NCI-H146 treated with DMSO at 0.1 percent for 48 hours (cell line): ENCODE measurements around the gene CD1D.

Experiments
- DNase-seq: peaks from one replicate; lab custom pipeline; 2025; ENCODE audit not compliant: unreplicated experiment; lab: John Stamatoyannopoulos, UW

The CD1D gene

GRCh38 chr1:158180741-158181576 is at the start of gene CD1D:
Gene CD1D, plus strand, starts transcription at chr1:158180895. Its CDS starts 207 bp downstream, at chr1:158181102.
- no peak for DNase-seq

- no peak for DNase-seq
Measured at GRCh38 chr1:158131217-158131616, 49.5 kb upstream of the CD1D start.

- no peak for DNase-seq
Measured at GRCh38 chr1:158140764-158141192, 39.9 kb upstream of the CD1D start.

DNA sequence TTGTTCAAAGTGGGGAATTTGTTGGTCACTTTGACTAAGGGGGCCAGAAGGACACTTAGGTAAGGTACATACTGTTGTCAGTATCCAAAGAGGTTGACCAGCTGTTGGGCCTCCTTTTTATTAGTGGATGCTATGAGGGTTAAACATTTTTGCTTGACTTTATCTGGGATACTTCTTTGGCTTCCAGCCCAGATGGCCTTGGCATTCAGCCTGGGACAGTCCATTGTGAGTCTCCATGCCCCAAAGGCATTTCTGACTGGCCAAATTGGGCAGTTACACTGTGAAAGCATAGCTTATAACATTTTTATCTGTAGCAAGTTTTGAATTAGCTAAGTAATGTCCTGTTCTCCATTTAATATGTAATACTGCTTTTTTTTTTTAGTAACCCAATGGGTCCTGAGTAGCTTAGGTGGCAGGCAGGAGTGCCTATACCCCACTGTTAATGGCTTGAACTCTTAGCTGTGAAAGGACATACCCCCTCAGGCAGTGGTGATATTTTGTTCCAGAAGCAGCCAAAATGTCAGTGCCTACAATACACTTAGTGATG is 35.4 kb upstream of the CD1D start:
- no peak for DNase-seq

- no peak for DNase-seq
Measured at GRCh38 chr1:158146165-158146564, 34.5 kb upstream of the CD1D start.

- DNase-seq, result no peak
Measured at GRCh38 chr1:158146739-158147138, 34.0 kb upstream of the CD1D start.

DNA sequence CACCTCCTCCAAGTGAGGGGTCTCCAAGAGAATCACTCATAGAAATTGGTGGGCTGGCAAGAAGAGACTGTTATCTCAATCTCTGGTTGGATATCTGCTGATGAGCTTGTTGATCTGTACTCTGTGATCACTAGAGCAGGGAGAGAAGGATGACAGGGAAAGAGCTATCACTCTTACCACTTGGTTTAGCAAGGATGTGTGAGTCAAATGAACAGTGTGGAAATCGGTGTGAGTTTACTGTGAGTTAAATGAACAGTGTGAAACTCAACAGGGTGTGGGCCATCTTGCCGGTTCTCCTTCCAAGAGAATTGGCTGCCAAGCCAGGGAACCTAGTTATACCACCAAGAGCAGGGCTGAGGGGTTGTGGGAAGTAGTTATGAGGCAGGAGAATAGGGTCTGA is 33.3 kb upstream of the CD1D start:
- no peak for DNase-seq

GRCh38 chr1:158147869-158148268 is 32.8 kb upstream of the CD1D start:
- DNase-seq, result no peak

DNA sequence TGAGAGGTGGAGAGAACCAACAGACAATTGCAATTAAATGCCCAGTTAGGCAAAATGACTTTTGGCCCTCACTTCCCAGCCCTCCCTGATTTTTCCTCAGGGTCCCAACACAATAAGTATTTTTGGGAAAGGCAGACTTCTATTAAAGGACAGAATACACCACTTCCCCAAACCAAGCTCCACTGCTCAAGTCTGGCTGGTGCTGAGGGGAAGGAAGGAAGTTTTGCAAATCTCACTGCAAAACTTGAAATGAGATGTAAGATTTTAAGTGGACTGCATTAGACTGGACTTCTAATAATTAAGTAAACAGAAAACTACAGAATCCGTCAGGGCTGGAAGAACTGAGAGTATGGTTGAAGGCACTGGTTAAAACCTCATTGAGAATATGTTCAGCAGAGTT is 32.2 kb upstream of the CD1D start:
- no peak for DNase-seq

GRCh38 chr1:158149175-158149574 is 31.5 kb upstream of the CD1D start:
- no peak for DNase-seq

GRCh38 chr1:158149577-158150269 is 31.0 kb upstream of the CD1D start:
- DNase-seq, result no peak

DNA sequence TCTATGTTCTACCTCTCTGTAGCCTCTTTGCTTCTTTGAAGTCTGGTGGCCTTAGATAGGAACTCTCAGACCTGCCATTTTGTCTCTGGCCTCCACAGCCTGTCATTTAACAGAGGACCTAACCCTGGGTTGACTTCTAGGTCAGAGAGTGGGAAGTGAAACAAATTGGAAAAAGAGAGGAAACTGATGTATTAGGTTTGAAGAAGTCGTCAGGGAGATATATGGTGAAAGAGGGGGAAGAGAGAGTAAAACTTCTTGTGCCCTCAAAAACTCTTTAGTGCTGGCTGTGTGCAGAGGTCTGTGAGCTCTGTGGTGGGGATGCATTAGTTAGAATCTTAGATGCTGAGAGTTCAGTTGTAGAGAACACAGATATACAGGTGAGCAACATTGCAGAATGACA is 30.2 kb upstream of the CD1D start:
- no peak for DNase-seq

GRCh38 chr1:158153179-158153578 is 27.5 kb upstream of the CD1D start:
- no peak for DNase-seq

GRCh38 chr1:158153746-158154444 is 26.8 kb upstream of the CD1D start:
- no peak for DNase-seq

DNA sequence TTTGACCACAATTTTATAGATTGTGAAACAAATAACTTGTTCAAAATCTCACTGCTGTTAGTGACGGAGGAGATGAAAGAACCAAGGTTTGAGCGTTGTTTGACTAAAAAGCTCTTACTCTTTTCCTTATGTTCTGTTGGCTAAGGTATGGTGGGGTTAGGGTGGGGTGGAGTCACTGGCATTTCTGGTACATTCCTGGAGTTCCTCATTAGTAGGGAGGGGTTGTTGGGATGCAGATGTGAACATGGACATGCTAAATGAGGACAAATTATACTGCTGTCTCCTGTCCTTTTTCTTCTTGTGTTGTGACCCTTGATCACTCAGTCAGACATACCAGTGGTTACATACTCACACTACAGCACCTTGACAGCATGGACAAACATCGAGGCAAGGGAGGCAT is 26.2 kb upstream of the CD1D start:
- DNase-seq, result no peak

DNA sequence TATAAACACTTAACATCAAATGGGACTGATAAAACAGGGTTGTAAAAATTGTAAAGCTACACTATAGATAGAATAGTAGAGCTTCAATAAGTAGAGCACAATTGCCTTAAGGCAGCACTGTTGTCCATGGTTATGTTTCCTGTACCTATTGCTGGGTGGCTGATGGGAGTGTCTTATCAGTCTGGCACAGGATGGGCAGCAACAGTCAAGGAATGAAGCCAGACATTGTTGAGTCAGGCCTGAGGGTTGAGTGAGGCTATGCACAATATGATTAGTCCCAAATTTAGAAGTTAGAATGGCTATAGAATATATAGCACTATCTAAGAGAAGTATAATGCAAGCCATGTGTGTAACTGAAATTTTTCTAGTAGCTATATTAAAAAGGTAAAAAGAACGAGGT is 25.0 kb upstream of the CD1D start:
- no peak for DNase-seq

DNA sequence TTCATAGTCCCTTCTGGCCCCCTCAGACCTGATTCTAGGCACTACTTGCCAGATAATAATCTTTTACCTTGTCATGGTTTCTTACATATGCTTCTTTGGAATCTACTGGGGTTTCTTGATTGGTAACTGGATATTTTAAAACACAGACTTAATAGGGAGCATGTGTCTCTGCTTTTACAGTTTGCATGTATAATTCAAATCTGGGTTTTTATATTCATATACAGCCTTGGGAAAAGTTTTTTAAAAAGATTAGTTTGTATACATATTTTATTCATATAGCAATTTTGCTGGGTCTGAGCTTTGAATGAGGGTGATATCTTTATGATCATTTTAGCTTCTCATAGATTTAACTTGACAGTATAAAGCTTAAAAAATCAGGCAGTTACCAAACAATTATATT is 21.1 kb upstream of the CD1D start:
- no peak for DNase-seq

GRCh38 chr1:158161446-158161845 is 19.2 kb upstream of the CD1D start:
- DNase-seq, result no peak

- no peak for DNase-seq
Measured at GRCh38 chr1:158163000-158163947, 17.4 kb upstream of the CD1D start.

GRCh38 chr1:158169105-158169504 is 11.6 kb upstream of the CD1D start:
- DNase-seq, result no peak
